GM10266 (cell line): ENCODE data around the gene OMP.
"Not testable (repeated sequence)": the region's sequence is repeated elsewhere in the genome, so short reads cannot be mapped to it uniquely, and the experiment has no call there.

ENCODE experiments used
- DNase-seq: peaks from one replicate; pipeline ENCODE4 v3.0.0; 2012; ENCODE audit errors: extremely low spot score
- CTCF ChIP-seq: IDR thresholded peaks from 2 replicates; pipeline ENCODE4 v1.5.1; 2012; ENCODE audit warnings: mild to moderate bottlenecking, low read depth; ENCODE audit not compliant: control insufficient read depth, insufficient read depth; ENCODE audit errors: missing control alignments

OMP gene

GRCh38 chr11:77093987-77094840, 8.4 kb upstream of the OMP start:
- no peak for TF ChIP-seq CTCF
- DNase-seq, result no peak

- DNase-seq, result no peak
- TF ChIP-seq CTCF, result no peak
Measured at GRCh38 chr11:77094841-77095365, 7.7 kb upstream of the OMP start.

GRCh38 chr11:77095551-77096490, 6.8 kb upstream of the OMP start:
- DNase-seq, result no peak
- no peak for TF ChIP-seq CTCF

- TF ChIP-seq CTCF, result no peak
- no peak for DNase-seq
Measured at GRCh38 chr11:77096591-77097019, 6.0 kb upstream of the OMP start.

- DNase-seq, result not testable (repeated sequence)
Measured at GRCh38 chr11:77097180-77097579, 5.5 kb upstream of the OMP start.

GRCh38 chr11:77100166-77101042, 2.2 kb upstream of the OMP start:
- no peak for TF ChIP-seq CTCF
- no peak for DNase-seq
